ENCODE measurements around the gene MAP1A. TPM values are rescaled to one million over a fixed set of nuclear protein-coding genes. Genes with fewer than 3 reads are reported as not detected.

Gene MAP1A
- polyA plus RNA-seq, 1 donor (not counting 4 experiments of a cell fraction or from before 2014, with no cell fraction given) = 0.13 TPM

DNA sequence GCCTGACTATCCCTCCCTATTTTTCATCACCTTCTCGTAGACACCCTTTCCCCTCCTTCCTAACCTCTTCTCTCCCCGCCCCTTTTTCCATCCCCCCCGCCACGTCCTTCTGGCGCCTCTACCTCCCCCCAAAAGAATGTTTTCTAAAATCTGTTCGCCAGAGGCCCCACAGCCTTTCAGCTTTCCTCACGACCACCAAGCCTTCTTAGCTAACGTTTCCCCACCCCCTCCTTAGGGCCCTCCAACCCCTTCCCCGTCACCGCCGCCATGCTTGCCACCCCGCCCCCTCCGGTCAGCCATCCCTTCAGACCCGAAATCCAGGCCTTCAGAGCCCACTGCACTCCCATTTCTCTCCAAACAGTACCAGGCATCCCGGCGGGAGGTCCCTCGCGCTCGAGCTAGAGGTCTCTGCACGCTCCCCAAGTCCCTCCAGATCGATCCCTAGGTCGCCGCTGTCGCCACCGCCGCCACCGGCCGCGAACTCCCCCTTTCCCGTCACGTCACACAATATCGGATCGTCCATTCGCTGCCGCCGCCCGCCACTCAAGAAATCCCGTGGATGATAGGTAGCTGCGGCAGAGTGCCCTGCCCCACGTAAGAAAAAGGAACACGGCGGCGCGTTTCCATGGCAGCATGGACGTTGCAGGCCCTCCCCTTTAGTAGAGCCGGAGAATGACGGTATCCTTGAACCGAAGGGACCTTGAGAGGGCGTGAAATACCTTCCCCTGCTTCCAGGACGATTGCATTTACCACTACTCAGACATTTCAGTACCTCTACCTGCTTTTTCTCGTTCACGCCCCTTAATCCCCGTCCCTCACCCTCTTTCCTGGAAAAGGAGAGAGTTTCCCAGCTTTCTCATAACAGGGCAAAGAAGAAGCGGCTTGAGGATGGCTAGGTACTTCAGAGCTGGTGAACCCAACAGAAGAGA lies 24.5 kb upstream of the MAP1A start, which contains the start of gene TP53BP1:
TP53BP1 (minus strand) TSS at position 484 of the 929 bp plus-strand sequence; CDS start at position 371, 113 bp downstream.
- Histone ChIP-seq H3K27ac (ENCODE audit: control insufficient read depth, insufficient read depth, low read length) (peak within 1 kb of the TSS; percentile 71), H4K20me1 (ENCODE audit: control insufficient read depth, extremely low read depth, insufficient read depth, low read length) (no peaks in the 10 kb centered on the region), H3K4me1 (ENCODE audit: control insufficient read depth, extremely low read depth, insufficient read depth, low read length) (peaks cover 7% of the 10 kb centered on the region), H3K9ac (ENCODE audit: control insufficient read depth, extremely low read depth, insufficient read depth, low read length) (peak within 1 kb of the TSS; percentile 83), H3K79me2 (ENCODE audit: control insufficient read depth, insufficient read depth, low read length) (no peaks in the 10 kb centered on the region), H3K4me3 (ENCODE audit: control insufficient read depth in 2 of 3, extremely low read depth in 1 of 3, insufficient read depth in 2 of 3, low read depth in 1 of 3, low read length in 3 of 3) (peak within 1 kb of the TSS; percentile 86 to 96 (median 92)), H2AFZ (ENCODE audit: control insufficient read depth, low read length) (peak within 1 kb of the TSS; percentile 99), H3K36me3 (ENCODE audit: control insufficient read depth in 2 of 2, extremely low read depth in 1 of 2, insufficient read depth in 2 of 2, low read length in 2 of 2) (peaks cover under 1 to 5% of the 10 kb centered on the region in 2 experiments), H3K4me2 (ENCODE audit: control insufficient read depth, extremely low read depth, insufficient read depth, low read depth, low read length) (peak within 1 kb of the TSS; percentile 99), H3K9me1 (ENCODE audit: control insufficient read depth, extremely low read depth, insufficient read depth, low read length) (no peaks in the 10 kb centered on the region), H3K27me3 (ENCODE audit: control insufficient read depth, extremely low read depth, insufficient read depth, low read length) (no peaks in the 10 kb centered on the region), H3K9me3 (ENCODE audit: control insufficient read depth, low read depth, low read length) (no peaks in the 10 kb centered on the region)
- DNase-seq (ENCODE audit: low read depth, low spot score) (no peak), FAIRE-seq (peak; percentile 84)
- TF ChIP-seq, protein P1, sequence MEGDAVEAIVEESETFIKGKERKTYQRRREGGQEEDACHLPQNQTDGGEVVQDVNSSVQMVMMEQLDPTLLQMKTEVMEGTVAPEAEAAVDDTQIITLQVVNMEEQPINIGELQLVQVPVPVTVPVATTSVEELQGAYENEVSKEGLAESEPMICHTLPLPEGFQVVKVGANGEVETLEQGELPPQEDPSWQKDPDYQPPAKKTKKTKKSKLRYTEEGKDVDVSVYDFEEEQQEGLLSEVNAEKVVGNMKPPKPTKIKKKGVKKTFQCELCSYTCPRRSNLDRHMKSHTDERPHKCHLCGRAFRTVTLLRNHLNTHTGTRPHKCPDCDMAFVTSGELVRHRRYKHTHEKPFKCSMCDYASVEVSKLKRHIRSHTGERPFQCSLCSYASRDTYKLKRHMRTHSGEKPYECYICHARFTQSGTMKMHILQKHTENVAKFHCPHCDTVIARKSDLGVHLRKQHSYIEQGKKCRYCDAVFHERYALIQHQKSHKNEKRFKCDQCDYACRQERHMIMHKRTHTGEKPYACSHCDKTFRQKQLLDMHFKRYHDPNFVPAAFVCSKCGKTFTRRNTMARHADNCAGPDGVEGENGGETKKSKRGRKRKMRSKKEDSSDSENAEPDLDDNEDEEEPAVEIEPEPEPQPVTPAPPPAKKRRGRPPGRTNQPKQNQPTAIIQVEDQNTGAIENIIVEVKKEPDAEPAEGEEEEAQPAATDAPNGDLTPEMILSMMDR (optimal IDR thresholded peaks at IDR 0.05 in 1 of 3, IDR thresholded peaks at IDR 0.05 in 1 of 3, conservative IDR thresholded peaks at IDR 0.05 in 1 of 3; ENCODE audit: extremely low read depth in 1 of 3, insufficient read depth in 2 of 3, low read length in 3 of 3) = no peak
- no peak for TF ChIP-seq EZH2 (IDR thresholded peaks at IDR 0.05; ENCODE audit: low read length)
- dilution Hi-C loops (cut with MboI; ENCODE audit: extremely low pct_ligation_motif_present, low sequenced_read_pairs) = no loop called here

DNA sequence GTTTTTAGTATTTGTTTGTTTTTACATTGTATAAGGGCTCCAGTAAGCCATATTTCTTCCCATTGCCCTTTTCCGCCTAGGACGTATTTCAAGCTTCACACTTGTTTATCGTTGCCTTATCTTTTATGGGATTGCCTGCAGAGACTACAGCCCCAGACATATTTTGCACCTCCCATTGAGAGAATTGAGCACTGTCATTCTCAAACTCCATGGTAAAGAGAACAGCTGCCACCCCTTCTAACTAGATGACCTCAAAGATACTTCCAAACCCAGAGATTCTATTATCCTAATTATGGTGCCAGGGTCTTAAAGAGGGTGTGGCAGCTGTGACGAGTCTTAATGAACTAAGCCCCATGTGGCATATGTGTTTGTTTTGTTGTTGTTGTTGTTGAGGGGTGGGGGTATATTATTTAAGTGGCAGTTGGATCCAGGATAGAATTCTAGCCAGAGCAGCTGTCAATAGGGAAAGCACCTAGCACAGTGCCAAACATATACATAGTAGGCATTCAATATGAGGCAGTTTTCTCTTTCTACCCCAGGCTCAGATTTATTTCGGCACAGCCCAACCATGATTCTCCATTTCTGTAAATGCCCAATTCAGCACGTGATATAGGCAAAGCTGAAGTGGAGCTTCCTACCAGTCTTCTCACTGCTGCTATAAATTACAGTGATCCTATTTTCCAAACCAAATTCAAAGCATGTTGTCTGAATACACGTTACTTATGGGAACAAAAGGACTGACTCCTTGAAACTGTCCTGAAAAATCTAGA lies 23.5 kb upstream of the MAP1A start:
- dilution Hi-C loops (cut with MboI; ENCODE audit: extremely low pct_ligation_motif_present, low sequenced_read_pairs) = no loop called here
- DNase-seq (ENCODE audit: low read depth, low spot score) = no peak
- TF ChIP-seq, protein P1 (optimal IDR thresholded peaks at IDR 0.05 in 1 of 3, IDR thresholded peaks at IDR 0.05 in 1 of 3, conservative IDR thresholded peaks at IDR 0.05 in 1 of 3; ENCODE audit: extremely low read depth in 1 of 3, insufficient read depth in 2 of 3, low read length in 3 of 3) = no peak
- TF ChIP-seq EZH2 (IDR thresholded peaks at IDR 0.05; ENCODE audit: low read length) = no peak
- H4K20me1 ChIP-seq (ENCODE audit: control insufficient read depth, extremely low read depth, insufficient read depth, low read length) = no peaks in the 10 kb centered on the region
- peak overlapping the region in 1 of 3 experiments; percentile 96 for H3K4me3 ChIP-seq (ENCODE audit: control insufficient read depth in 2 of 3, extremely low read depth in 1 of 3, insufficient read depth in 2 of 3, low read depth in 1 of 3, low read length in 3 of 3)
- no peak for FAIRE-seq
- peak overlapping the region; percentile 99 for H3K4me2 ChIP-seq (ENCODE audit: control insufficient read depth, extremely low read depth, insufficient read depth, low read depth, low read length)
- H3K36me3 ChIP-seq (ENCODE audit: control insufficient read depth in 2 of 2, extremely low read depth in 1 of 2, insufficient read depth in 2 of 2, low read length in 2 of 2) = peaks cover 0 to 1% of the 10 kb centered on the region in 2 experiments
- H3K79me2 ChIP-seq (ENCODE audit: control insufficient read depth, insufficient read depth, low read length) = no peaks in the 10 kb centered on the region
- H3K9me3 ChIP-seq (ENCODE audit: control insufficient read depth, low read depth, low read length) = no peaks in the 10 kb centered on the region
- H2AFZ ChIP-seq (ENCODE audit: control insufficient read depth, low read length) = peak overlapping the region; percentile 99
- no peak overlapping the region for H3K27ac ChIP-seq (ENCODE audit: control insufficient read depth, insufficient read depth, low read length)
- no peaks in the 10 kb centered on the region for H3K9me1 ChIP-seq (ENCODE audit: control insufficient read depth, extremely low read depth, insufficient read depth, low read length)
- peaks cover 7% of the 10 kb centered on the region for H3K4me1 ChIP-seq (ENCODE audit: control insufficient read depth, extremely low read depth, insufficient read depth, low read length)
- peak overlapping the region; percentile 83 for H3K9ac ChIP-seq (ENCODE audit: control insufficient read depth, extremely low read depth, insufficient read depth, low read length)
- no peaks in the 10 kb centered on the region for H3K27me3 ChIP-seq (ENCODE audit: control insufficient read depth, extremely low read depth, insufficient read depth, low read length)
